Natural killer cell (primary cell): ENCODE results near the gene EEF2K. TPM values are rescaled to one million over a fixed set of nuclear protein-coding genes. Genes with fewer than 3 reads are reported as not detected.

Experiments
- ATAC-seq, 3 donors: fragments of 150-1000 bp in 2 of 3; fragments of 200-7000 bp in 1 of 3; cut with Tn5 transposase; 1 replicate in 1 of 3; 2 replicates in 2 of 3; pipeline ENCODE4 v1.10.0; 2021; ENCODE audit warnings: mild to moderate bottlenecking in 2 of 3, moderate library complexity in 2 of 3
- DNase-seq, 2 donors: peaks; one replicate each; pipeline versions ENCODE4 v3.0.0 to v3.0.0-alpha.2; 2013 to 2021; ENCODE audit warnings: mixed read lengths in 1 of 2
- H3K27ac ChIP-seq: one replicate; pipeline ENCODE4 v1.5.1; 2013; ENCODE audit warnings: mild to moderate bottlenecking, low read length
- H3K27me3 ChIP-seq: one replicate; pipeline ENCODE4 v1.6.1; 2013; ENCODE audit warnings: low read length; ENCODE audit not compliant: control insufficient read depth, insufficient read depth
- H3K36me3 ChIP-seq: one replicate; pipeline ENCODE4 v1.6.1; 2013; ENCODE audit warnings: low read length; ENCODE audit not compliant: control insufficient read depth, insufficient read depth
- H3K4me1 ChIP-seq: one replicate; pipeline ENCODE4 v1.6.1; 2013; ENCODE audit warnings: low read length; ENCODE audit not compliant: control insufficient read depth, insufficient read depth
- H3K4me3 ChIP-seq: one replicate; pipeline ENCODE4 v1.5.1; 2013; ENCODE audit warnings: low read length
- H3K9me3 ChIP-seq: one replicate; pipeline ENCODE4 v1.6.1; 2013; ENCODE audit warnings: low read length; ENCODE audit not compliant: control insufficient read depth, insufficient read depth
- H3K27ac Mint-ChIP-seq, 2 donors: one replicate each; pipeline ENCODE4 v1.8.0; 2022; ENCODE audit warnings: mild to moderate bottlenecking in 2 of 2, mixed read lengths in 2 of 2, moderate library complexity in 1 of 2
- H3K27me3 Mint-ChIP-seq, 2 donors: one replicate each; pipeline ENCODE4 v1.8.0; 2022; ENCODE audit warnings: low read depth in 2 of 2, mixed read lengths in 2 of 2
- H3K36me3 Mint-ChIP-seq: one replicate; pipeline ENCODE4 v1.8.0; 2022; ENCODE audit warnings: mixed read lengths
- H3K4me1 Mint-ChIP-seq, 2 donors: one replicate each; pipeline ENCODE4 v1.8.0; 2022; ENCODE audit warnings: mixed read lengths in 2 of 2
- H3K4me3 Mint-ChIP-seq: one replicate; pipeline ENCODE4 v1.8.0; 2022; ENCODE audit warnings: mild to moderate bottlenecking, moderate library complexity, mixed read lengths
- H3K9me3 Mint-ChIP-seq, 2 donors: one replicate each; pipeline ENCODE4 v1.8.0; 2022; ENCODE audit warnings: mixed read lengths in 2 of 2
- WGBS: methylation state at CpG from one replicate; pipeline ENCODE4 v1.1.7; 2013; ENCODE audit warnings: missing lambda C conversion rate; ENCODE audit not compliant: insufficient coverage; 5-methylcytosine and 5-hydroxymethylcytosine counted together
- intact Hi-C: fragments of 100-400 bp; cut with micrococcal nuclease; formaldehyde crosslinking; loops from one replicate; pipeline ENCODE4 v1.14.2; 2022
- total RNA-seq, 4 donors: library from RNA; stranded (reverse); fragments of 120-200 nt in 1 of 4; gene quantifications; one replicate each; pipeline versions ENCODE4 v1.2.3 to v1.2.4, GENCODE V29; 2013 to 2022
- TF ChIP-seq, protein P1 (sequence below): fragments of 200-600 bp; IDR thresholded peaks from one replicate; pipeline ENCODE4 v1.8.0; 2022; ENCODE audit warnings: antibody characterized with exemption

Gene EEF2K
- total RNA-seq, 3 donors from 2014 or later (not counting 1 experiment from before 2014, with no cell fraction given): 12.6 to 33.5 (median 22.9) TPM

DNA sequence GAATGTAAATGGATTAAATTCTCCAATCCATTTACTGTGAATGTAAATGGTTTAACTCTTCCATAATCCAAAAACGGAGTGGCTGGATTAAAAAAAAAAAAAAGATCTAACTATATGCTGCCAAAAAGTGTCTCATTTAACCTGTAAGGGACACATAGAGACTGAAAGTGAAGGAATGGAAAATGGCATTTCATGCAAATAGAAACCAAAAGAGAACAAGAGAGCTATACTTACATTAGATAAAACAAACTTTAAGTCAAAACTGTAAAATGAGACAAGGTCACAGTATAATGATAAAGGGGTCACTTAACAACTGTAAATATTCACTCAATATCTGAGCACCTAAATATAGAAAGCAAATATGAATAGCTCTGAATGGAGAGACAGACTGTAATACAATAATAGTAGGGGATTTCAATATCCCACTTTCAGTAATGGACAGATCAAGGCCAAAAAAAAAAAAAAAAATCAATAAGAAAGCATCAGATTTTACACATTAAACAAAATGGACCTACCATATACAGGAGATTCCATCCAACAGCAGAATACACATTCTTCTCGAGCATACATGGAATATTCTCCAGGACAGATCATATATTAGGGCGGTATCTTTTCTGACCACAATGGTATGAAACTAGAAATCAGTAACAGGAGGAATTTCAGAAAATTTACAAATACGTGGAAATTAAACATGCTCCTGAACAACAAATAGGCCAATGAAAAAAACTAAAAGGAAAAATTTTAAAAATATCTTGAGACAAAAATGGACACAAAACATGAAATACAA is 132.0 kb downstream of the EEF2K start:
- H3K27me3 Mint-ChIP-seq: no peaks in the 10 kb centered on the region

More for the DNA sequence above, 132.0 kb downstream of the EEF2K start:
- DNase-seq (no peak), ATAC-seq (no peak)
- TF ChIP-seq, protein P1, sequence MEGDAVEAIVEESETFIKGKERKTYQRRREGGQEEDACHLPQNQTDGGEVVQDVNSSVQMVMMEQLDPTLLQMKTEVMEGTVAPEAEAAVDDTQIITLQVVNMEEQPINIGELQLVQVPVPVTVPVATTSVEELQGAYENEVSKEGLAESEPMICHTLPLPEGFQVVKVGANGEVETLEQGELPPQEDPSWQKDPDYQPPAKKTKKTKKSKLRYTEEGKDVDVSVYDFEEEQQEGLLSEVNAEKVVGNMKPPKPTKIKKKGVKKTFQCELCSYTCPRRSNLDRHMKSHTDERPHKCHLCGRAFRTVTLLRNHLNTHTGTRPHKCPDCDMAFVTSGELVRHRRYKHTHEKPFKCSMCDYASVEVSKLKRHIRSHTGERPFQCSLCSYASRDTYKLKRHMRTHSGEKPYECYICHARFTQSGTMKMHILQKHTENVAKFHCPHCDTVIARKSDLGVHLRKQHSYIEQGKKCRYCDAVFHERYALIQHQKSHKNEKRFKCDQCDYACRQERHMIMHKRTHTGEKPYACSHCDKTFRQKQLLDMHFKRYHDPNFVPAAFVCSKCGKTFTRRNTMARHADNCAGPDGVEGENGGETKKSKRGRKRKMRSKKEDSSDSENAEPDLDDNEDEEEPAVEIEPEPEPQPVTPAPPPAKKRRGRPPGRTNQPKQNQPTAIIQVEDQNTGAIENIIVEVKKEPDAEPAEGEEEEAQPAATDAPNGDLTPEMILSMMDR: no peak
- Histone ChIP-seq H3K27me3 (no peaks in the 10 kb centered on the region), H3K9me3 (peaks cover 10% of the 10 kb centered on the region), H3K36me3 (peaks cover 30% of the 10 kb centered on the region), H3K4me1 (no peaks in the 10 kb centered on the region), H3K27ac (no peak overlapping the region), H3K4me3 (no peak overlapping the region)
- H3K27ac Mint-ChIP-seq: no peak overlapping the region
- peaks cover 8 to 22% of the 10 kb centered on the region in 2 donors for H3K9me3 Mint-ChIP-seq
- no peak overlapping the region for H3K4me3 Mint-ChIP-seq
- intact Hi-C loops: no loop called here
- H3K36me3 Mint-ChIP-seq: peaks cover 54% of the 10 kb centered on the region
- no peaks in the 10 kb centered on the region for H3K4me1 Mint-ChIP-seq
- 100% methylated on average over 1 of the region's 4 CpGs for WGBS

Other genes with a start within 250 kb of the EEF2K start
- not detected for gene PDZD9, start 205.2 kb upstream of the EEF2K start, total RNA-seq
- gene MOSMO, start 198.2 kb upstream of the EEF2K start, total RNA-seq: 10 to 100 TPM in 1 of 3 donors, 1 to 10 TPM in 2; 8.6 to 10.3 (median 9.3) TPM
- under 1 TPM; 0.28 to 0.39 (median 0.35) TPM for gene VWA3A, start 113.7 kb upstream of the EEF2K start, total RNA-seq
- 1 to 10 TPM in 1 of 3 donors, under 1 TPM in 2; 0.92 to 1.9 (median 0.93) TPM for gene SDR42E2, start 43.8 kb upstream of the EEF2K start, total RNA-seq
- gene POLR3E, start 91.1 kb downstream of the EEF2K start, total RNA-seq: 100 to 1,000 TPM in 2 of 3 donors, 10 to 100 TPM in 1; 95.0 to 116 (median 104) TPM
- 10 to 100 TPM; 11.2 to 24.3 (median 19.4) TPM for gene CDR2, start 168.3 kb downstream of the EEF2K start, total RNA-seq